ENCODE measurements around the gene GRAMD1B. TPM values are rescaled to one million over a fixed set of nuclear protein-coding genes. Genes with fewer than 3 reads are reported as not detected.

The GRAMD1B gene
- 38.2 TPM for total RNA-seq

DNA sequence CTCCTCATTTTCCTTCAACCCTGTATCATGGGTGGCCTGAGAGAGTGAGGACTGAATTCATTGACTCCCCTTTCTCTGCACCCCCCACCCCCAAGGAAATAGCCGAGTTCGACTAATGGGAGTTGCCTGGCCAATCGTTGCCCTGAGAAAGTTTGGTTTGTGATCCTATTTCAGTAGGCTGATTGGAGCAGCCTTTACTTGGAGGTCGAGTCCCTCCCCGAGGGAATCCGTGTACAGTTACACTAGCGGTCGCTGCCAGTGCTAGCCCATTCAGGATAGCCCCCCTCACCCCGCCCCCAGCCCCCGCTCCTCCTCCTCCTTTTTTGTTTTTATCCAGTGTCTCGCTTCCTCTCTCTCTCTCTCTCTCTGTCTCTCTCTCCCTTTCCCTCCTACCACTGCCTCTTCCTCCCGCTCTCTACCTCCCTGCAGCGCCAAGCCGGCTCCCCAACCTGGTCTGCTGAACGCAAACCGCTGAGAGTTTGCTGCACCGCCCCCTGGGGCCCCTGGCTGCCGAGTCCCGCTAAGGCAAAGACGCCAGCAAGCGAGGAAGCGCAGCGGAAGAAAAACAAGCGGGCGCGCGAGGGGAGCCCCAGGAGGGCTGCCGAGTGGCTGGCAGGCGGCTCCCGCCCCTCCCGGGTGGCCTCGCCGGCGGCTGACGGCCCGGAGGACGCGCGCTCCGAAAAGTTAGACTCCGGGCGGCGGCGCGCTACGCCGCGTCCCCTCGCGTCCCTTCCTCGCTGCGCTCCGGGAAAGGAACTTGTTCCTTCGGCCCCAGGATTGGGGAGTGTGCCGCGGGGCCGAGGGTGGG, at the start of gene GRAMD1B:
Gene GRAMD1B, plus strand, starts transcription at position 357 of the 808 bp plus-strand sequence. CDS start 524 bp downstream, outside the sequence.
- intact Hi-C loops (cut with DNase I), result no loop called here
- ATAC-seq, result peak; percentile 38
- peak; percentile 66 for DNase-seq (ENCODE audit: low spot score)

DNA sequence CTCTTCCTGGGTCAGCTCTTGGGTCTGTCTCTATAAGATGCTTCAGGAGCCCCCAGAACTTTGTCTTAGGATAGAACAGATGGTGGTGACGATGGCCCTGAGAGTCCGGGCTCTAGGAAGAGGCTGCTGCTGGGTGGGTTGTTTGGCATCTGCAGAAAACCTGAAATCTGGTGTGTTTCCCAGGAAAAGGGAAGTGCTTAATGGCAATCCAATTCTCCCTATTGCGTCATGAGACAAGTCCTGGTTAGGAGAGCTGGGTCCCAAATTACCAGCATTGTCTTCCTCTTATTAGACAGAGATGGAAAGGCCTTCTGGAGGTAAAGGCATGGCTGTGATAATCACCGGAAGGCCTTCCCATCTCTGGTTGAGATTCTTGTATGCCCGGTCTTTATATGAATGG, 48.9 kb upstream of the GRAMD1B start:
- intact Hi-C loops (cut with DNase I), result no loop called here
- no peak for DNase-seq (ENCODE audit: low spot score)
- ATAC-seq, result no peak

DNA sequence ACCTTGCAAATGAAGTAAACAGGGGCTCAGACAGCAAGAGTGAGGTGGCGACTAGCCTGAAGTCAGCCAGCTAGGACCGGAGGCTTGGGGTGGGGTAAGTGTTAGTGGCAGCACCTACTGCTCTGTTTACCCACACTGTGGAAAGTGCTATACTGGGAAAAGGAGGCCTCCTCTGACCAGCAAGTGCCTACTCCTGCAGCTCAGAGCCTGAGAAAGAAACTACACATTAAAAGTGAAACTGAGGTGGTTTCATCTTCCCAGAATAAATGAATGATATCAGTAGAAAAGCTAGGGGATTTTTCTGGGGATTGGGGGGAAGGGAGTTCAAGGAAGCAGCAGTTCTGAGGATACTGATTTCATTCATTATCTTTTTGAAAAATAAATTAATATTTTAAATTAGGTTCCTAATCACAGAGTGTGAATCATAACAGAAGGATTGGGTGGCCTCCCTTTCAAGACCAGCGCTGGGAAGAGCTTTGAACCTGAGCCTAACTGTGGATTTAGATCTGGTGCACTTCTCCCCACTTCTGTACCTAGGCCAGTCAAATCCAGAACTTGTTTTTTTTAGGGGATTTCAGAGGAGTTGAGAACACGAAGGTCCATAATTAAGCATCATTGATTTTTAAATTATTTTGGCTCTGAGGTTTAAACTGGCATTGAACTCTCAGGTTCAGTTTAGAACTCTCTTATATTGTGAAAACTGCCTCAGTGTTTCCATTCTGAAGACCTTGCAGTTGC, 48.1 kb upstream of the GRAMD1B start:
- no peak for ATAC-seq
- no peak for DNase-seq (ENCODE audit: low spot score)
- intact Hi-C loops (cut with DNase I), result no loop called here

DNA sequence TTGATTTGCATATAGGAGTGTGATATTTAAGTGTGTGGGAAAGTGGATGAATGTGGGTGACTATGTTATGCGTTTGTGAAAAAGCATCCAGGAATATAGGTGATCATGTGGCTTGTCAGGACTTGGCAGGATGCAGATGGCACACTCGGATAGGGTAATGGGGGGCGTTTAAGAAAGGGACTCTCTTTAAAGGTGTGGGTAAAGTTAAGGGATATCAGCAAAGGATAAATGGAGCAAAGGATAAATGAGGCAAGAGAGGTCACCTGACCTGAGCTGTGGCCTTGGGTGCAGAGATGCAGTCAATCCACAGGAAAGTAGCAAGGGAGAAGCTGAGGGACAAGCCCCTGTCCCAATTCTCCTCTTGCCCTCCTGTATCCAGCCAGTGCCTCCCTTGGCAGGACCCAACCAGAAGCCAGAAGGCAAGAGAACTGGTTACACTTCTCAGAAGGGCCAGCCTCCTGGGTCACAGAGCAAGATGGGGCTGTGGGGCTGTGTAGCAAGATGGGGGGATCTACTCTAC, 47.5 kb upstream of the GRAMD1B start:
- intact Hi-C loops (cut with DNase I), result no loop called here
- ATAC-seq (no peak), DNase-seq (ENCODE audit: low spot score) (no peak)

DNA sequence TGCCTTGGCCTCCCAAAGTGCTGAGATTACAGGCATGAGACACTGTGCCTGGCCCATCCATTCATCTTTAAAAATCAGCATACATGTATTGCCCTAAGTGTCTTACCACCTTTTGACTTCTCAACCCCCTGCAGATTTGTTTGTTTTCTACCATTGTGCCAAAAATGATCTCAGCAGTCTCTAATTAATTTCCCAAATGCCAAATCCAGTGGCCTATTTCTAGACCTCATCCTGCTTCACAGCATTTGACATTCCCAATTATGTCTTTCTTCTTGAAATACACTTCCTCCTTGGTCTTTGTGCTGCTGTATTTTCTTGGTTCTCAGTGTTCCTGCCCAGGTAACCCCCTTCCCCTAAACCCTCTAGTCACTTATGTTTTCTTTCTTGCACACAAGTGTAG, 46.0 kb upstream of the GRAMD1B start:
- intact Hi-C loops (cut with DNase I), result no loop called here
- ATAC-seq (no peak), DNase-seq (ENCODE audit: low spot score) (no peak)

DNA sequence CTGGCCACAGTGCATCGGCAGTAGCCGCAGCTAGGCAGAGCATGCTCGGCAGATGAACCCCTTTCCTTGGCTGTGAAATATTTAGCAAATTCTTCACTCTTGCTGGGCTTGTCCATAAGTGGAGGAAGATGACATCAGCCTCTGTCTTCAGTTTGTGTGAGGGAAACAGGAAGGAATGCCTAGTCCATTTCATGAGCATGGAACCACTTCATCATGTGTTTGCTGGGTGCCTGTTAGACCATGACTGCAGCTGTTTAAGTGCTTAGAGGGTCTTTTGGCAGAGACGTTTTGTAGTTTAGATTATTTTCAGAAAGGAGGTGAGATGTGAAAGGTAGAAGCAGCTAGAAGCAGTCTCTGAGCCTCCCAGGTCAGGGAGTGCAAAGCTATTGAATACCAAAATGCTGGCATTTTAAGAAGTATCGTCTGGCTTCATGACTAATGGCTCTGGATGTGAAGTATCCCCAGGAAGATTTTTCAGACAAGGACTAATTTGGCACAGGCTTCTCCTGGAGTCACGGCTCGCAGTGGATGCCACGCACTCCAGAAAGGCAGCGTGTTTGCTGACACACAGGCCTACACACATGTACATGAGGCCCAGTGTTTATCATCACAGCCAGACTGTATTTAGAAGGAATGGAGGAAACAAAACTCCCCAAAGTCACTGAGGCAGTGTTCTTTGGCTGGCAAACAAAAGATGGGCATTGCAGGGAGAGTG, 43.1 kb upstream of the GRAMD1B start:
- intact Hi-C loops (cut with DNase I), result no loop called here
- DNase-seq (ENCODE audit: low spot score) (no peak), ATAC-seq (no peak)

DNA sequence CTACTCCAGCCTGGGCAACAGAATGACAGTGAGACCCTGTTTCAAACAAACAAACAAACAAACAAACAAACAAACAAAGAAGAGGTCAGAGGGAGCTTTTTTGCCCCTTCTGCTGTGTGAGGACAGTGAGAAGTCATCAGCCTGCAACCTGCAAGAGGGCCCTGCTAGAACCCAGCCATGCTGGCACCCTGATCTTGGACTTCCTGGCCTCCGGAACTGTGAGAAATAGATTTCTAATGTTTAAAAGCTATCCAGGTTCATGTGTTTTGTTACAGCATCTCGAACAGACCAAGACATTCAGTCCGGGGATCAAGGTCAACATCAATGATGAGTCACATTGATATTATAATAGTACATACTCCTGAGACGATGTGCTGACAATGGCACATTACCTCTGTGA, 41.4 kb upstream of the GRAMD1B start:
- intact Hi-C loops (cut with DNase I), result no loop called here
- no peak for DNase-seq (ENCODE audit: low spot score)
- no peak for ATAC-seq

DNA sequence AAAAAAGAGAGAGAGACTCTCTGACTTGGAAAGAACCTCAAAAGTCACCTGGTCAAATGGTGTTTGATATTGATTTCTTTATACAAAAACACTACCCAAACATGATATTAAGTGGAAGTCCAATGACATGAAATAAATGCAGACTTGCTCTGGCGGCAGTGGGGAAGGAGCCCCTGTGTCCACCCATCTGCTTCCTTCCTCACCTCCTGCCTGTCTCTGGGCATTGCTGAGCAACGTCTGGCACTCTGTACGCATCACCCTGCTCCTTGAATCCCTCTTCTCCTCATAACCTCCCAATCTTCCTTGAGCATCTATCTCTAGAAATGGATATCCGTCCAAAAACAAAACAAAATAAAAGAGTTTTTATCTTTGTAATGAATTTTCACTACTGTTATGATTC, 39.9 kb upstream of the GRAMD1B start:
- intact Hi-C loops (cut with DNase I), result no loop called here
- ATAC-seq, result no peak

DNA sequence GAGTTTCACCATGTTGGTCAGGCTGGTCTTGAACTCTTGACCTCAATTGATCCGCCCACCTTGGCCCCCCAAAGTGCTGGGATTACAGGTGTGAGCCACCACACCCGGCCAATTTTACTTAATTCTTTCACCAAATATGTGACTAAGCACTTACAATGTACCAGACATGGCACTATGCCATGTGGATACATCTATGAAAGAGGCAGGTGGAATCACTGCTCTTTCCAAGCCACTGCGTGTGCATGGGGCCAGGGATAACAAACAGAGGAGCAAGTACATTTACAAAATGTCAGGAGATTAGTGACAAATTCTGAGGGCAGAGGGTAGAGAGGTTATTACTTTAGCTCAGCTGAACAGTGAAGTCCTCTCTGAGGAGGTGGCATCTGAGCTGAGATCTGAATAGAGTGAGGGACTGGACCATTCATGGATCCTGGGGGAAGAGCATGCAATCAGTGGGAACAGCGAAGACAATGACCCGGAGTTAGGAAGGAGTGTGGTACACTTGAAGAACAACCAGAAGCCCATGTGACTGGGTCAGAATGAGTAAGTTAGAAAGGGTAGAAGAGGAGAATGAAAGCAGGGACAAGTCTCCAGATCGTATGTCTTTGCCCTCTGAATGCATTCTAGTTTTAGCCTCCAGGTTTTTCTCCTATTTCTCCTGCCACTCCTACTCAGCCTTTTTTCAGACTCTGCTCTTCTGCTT, 38.3 kb upstream of the GRAMD1B start:
- ATAC-seq, result no peak
- intact Hi-C loops (cut with DNase I), result no loop called here
- DNase-seq (ENCODE audit: low spot score), result no peak

More for the DNA sequence above, 39.9 kb upstream of the GRAMD1B start:
- no peak for DNase-seq (ENCODE audit: low spot score)

DNA sequence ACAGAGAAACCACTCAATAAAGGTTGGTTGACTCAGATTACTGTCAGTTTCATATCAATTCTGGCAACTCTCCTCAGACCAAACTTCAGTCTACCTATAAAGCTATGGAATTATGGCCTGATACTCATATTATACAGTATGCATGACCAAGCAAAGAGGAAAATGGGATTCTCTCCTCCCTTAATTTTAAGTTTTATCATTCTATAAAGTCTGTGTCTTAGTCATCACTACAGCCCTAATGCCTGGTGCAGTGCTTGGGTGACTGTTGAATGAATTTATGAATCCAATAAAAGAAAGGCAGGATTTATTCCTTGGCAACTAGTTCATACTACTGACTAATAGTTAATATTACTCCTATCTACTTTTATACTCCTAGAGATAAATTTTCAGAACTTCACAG, 37.6 kb upstream of the GRAMD1B start:
- intact Hi-C loops (cut with DNase I), result no loop called here
- no peak for DNase-seq (ENCODE audit: low spot score)
- no peak for ATAC-seq

DNA sequence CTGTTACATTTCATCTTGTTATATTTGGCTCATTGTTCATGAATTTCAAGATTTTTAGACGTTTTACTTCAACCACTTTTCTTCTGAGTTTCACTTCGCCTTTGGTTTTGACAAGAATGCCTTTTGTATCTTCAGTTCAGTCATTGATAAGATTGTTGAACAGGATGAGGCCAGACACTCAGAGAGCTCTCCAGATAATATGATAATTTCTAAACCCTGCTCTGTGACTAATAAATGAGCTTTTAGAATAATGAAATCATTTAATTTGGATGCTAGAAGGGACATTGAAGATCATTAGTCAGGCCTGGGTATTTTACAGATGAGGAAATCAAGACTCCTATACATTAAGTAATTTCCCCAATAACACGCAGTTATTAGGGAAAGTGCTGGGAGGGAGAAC, 37.2 kb upstream of the GRAMD1B start:
- DNase-seq (ENCODE audit: low spot score) (no peak), ATAC-seq (no peak)
- intact Hi-C loops (cut with DNase I), result no loop called here

DNA sequence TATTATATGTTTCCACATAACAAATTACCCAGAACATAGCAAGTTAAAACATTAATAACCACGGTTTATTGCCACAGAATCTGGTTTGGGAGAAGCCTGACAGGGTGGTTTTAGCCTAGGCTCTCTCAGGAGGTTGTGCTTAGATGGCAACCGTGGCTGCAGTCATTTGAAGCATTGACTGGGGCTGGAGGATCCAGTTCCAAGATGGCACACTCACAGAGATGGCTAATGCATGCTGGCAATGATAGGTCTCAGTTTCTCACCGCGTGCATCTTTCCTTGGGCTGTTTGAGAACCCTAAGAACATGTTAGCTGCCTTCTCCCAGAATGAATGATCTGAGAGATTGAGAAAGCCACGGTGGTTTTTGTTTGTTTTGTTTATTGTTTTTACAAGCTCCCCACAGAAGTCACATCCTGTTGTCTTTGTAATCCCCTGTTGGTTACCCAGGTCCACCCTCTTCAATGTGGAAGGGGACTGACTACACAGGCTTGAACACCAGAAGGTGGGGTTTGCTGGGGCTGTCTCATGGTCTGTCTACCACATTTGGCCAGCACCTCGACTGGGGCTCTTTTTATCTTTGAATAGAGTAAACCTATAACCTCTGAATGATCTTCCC, 36.6 kb upstream of the GRAMD1B start:
- DNase-seq (ENCODE audit: low spot score) (no peak), ATAC-seq (no peak)
- intact Hi-C loops (cut with DNase I), result no loop called here

DNA sequence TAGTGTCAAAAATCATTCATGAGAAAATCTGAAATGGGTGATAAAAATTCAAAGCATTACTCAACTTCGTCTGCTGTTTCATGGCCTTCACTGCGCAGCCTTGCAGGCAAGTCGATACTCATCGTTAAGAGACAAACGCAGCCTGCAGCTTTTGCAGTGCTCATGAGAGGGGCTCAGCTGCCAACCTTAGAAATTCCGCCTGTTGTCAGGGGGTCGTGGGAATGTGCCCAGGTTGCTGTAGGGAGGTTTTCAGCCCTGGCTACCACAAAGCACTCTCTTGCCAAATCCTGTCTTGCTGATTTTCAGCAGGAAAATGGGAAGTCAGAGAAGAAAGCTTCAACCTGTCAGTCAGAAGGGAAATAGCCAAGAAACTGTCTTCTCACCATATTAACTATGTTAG, 25.4 kb upstream of the GRAMD1B start:
- ATAC-seq (no peak), DNase-seq (ENCODE audit: low spot score) (no peak)
- intact Hi-C loops (cut with DNase I), result no loop called here

DNA sequence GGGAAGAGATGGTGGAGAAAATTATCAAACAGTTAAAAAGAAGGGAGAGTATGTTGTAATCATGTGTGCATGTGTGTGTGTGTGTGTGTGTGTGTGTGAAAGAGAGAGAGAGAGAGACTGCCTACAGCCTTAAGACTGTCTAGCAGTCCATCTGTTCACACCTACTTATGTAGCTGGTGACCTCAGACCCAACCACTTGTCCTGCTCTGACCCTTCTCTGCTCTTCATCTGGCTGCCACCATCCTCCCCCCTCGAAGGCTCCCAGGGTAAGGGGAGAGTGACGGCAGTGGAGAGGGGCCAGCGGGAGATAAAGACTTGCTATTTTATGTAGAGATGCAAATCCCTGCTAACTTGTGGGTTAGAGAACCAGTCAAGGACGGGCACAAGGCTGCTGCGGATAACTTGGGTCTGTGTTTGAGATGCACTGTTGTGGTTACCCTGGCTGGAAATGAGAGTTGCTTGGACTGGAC, 24.9 kb upstream of the GRAMD1B start:
- intact Hi-C loops (cut with DNase I), result no loop called here
- no peak for ATAC-seq

DNA sequence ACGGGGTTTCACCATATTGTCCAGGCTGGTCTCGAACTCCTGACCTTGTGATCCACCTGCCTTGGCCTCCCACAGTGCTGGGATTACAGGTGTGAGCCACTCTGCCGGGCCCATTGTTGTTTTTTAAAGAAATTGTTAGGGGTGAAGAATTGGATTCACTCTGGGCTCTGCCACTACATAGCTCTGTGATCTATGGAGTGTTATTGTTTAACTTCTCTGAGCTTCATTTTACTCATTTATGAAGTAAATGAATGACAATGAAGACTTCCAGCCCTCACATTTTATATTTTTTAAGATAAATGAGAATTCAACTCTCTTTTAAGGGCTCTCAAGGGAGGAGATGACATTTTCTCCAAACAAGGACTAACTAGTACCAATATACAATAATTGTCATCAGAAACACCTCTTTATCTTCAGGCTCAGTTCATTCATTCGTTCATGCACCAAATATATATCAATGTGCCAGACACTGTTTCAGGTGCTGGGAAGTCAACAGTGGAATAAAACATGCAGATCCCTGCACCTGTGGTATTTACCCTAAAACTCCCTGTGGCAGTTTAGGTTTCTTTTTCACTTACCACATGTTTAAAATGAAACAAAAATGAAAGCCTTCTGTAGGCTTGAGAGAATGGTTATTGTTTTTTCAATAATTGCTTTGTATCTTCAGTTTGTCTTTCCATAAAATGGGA, 23.5 kb upstream of the GRAMD1B start:
- intact Hi-C loops (cut with DNase I), result no loop called here

More for the DNA sequence above, 24.9 kb upstream of the GRAMD1B start:
- DNase-seq (ENCODE audit: low spot score), result no peak

DNA sequence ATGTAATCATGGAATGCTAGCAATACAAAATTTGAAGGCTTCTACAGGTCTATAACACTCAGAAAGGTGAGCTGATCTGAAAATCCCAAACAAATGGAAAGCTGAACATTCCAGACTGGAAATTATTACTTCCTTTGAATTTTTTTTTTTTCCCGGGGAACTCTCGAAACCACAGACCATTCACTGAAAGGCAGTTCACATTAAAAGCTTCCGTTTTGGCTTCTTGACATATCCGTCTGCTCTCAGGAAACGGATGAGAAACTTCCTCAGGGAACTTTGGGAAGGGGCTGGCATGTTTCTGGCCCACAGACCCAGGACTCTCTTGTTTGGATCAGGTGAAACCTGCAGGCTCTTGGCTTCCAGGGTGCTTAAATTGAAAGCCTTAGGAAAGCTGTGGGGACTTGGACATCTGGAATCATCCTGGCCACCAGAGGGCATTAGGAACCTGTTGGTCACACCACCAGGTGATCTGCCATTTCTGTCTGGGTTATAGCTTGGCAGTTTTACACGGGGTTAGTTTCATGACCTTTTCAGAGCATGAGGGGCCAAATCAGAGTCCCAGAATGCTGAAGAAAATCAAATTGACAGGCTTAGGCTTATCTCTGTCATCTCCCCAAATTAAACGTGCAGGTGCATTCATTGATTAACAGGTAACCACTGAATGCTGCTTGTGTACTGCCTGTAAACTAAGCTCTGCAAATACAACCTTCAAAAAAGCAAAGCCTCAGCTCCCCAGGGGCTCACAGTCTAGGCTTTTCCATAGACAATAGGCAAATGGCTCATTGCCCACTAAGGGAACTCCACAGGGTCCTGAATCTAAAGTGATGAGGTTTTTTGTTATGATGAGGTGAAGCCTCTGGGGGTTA, 22.7 kb upstream of the GRAMD1B start:
- intact Hi-C loops (cut with DNase I), result no loop called here
- DNase-seq (ENCODE audit: low spot score) (peak; percentile 67), ATAC-seq (no peak)

More for the DNA sequence above, 23.5 kb upstream of the GRAMD1B start:
- ATAC-seq (no peak), DNase-seq (ENCODE audit: low spot score) (no peak)

DNA sequence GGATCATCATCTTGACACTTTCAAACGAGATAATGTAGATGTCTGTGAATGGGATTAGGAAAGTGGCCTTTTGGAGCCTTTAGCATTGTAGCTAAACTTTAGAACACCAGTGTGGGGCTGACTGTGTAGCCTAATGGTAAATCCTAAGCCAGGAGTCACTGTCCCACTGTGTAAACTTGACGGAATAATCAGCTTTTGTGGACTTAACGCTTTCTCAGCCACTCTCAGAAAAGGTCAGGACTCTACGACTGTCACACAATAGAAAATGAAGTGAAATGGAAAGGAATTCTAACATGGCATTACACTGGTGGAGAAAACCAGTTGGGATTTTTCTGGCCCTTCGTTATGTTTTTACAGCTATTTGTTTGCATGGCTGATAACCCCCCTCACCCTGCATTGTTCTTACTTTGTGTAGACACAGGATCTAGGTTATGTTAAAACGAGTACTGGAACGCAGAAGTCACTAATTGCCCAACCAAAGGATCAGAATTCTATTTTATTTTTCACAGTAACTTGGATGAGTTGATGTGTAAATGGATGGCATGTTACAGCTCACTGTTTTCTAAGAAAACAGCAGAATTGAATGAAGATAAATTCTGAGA, 22.0 kb upstream of the GRAMD1B start:
- intact Hi-C loops (cut with DNase I), result no loop called here
- DNase-seq (ENCODE audit: low spot score) (no peak), ATAC-seq (no peak)

Measured in sciatic nerve (tissue), 2 donors.